ENCODE data around the gene PSAPL1.

PSAPL1 gene, protein sequence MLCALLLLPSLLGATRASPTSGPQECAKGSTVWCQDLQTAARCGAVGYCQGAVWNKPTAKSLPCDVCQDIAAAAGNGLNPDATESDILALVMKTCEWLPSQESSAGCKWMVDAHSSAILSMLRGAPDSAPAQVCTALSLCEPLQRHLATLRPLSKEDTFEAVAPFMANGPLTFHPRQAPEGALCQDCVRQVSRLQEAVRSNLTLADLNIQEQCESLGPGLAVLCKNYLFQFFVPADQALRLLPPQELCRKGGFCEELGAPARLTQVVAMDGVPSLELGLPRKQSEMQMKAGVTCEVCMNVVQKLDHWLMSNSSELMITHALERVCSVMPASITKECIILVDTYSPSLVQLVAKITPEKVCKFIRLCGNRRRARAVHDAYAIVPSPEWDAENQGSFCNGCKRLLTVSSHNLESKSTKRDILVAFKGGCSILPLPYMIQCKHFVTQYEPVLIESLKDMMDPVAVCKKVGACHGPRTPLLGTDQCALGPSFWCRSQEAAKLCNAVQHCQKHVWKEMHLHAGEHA

DNA sequence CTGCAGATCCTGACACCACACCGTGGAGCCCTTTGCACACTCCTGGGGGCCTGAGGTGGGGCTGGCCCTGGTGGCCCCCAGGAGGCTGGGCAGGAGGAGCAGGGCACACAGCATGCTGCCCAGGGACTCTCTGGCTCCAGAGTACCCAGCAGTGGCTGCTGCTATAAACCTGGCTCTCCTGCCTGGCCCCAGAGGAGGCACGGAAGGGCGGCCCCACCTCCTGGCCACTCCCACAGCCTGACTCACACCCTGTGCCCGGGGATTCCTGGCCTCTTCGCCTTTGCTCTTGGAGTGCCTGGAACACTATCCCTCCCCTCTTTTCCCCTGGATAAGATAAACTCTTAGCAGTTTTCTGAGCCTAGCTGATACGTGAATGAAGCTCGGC lies at the start of gene PSAPL1:
TSS of gene PSAPL1 (minus strand) at position 165 of the 385 bp plus-strand sequence. CDS start at position 114, 51 bp downstream.
- no peak for DNase-seq (ENCODE audit: low read depth in 1 of 2, low spot score in 1 of 2)

DNA sequence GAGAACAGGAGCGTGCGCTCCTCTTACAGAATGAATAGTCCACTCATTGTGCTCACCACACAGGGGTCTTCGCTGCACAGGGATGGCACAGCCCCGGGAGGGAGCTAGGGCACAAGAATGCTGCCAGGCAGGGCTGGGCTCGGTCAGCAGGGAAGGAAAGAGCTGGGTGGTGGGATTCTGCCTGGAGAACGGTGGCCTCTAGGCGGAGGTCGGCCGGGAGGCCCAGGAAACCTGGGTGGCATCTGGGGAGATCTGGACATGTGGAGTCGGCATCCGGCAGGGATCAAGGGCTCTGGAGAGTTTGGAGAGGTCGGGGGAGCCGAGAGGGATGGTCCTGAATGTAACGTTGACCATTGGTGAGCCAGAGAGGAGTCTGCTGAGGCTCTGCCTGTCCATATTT lies 46.5 kb upstream of the PSAPL1 start:
- no peak for DNase-seq (ENCODE audit: low read depth in 1 of 2, low spot score in 1 of 2)

DNA sequence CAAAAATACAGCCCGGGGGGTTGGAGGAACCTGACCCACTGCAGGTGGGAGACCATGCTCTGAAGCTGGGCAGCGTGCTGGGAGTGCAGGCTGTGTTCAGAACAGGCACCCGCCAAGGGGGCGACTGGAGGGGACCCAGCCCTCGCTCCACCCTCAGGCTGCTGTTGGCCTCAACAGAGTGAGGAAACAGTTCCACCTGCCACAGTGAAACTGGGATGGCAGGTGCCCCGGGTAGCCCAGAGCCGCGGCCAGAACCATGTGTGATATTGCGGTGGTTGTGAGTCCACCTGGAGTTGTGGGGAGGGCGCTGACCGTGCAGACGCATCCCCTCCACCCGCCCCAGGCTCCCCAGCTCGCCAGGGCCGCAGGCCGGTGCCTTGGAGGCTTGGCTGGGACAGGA lies 45.7 kb upstream of the PSAPL1 start:
- no peak for DNase-seq (ENCODE audit: low read depth in 1 of 2, low spot score in 1 of 2)

- no peak for DNase-seq (ENCODE audit: low read depth in 1 of 2, low spot score in 1 of 2)
Measured at GRCh38 chr4:7478665-7479064, 43.9 kb upstream of the PSAPL1 start.

DNA sequence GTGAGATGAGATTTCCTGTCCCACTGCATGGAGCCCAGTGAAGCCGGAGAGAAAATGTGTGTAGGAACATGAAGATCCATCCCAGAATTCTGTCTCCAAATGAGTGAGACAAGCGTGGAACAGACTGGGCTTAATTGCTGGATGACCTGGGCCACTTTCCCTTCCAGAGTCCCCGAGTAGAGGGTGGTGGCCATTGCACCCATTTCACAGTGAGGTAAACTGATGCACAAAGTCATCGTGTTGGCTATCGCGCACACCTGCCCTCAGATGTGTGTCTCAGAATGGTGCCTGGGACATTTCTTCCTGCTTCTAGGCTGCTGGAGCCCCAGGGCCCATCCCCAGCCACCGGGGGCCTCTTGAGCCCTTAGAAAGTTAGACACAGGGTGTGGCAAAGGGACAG lies 43.0 kb upstream of the PSAPL1 start:
- no peak for DNase-seq (ENCODE audit: low read depth in 1 of 2, low spot score in 1 of 2)

DNA sequence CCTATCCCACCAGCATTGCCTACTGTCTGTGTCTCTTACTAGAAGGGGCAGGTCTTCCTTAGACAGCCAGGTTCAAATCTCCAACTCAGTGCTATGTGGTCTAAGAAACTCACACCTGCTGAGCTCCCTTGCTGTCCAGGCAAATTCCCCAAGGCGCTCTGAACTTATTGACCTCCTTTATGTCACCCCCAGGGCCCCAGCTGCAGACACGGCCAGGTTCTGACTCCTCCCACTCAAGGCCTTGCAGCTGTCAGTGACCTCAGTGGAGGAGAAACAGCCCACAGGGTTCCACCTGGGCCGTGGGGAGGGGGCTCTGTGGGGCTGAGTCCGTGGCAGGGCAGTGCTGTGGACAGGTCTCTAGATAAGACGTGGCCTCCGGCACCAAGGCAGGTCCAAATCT lies 42.1 kb upstream of the PSAPL1 start:
- no peak for DNase-seq (ENCODE audit: low read depth in 1 of 2, low spot score in 1 of 2)

GRCh38 chr4:7475207-7475606 lies 40.5 kb upstream of the PSAPL1 start:
- DNase-seq (ENCODE audit: low read depth in 1 of 2, low spot score in 1 of 2), result no peak

- DNase-seq (ENCODE audit: low read depth in 1 of 2, low spot score in 1 of 2), result no peak
Measured at GRCh38 chr4:7474320-7474719, 39.6 kb upstream of the PSAPL1 start.

GRCh38 chr4:7473081-7473480 lies 38.4 kb upstream of the PSAPL1 start:
- DNase-seq (ENCODE audit: low read depth in 1 of 2, low spot score in 1 of 2), result no peak

DNA sequence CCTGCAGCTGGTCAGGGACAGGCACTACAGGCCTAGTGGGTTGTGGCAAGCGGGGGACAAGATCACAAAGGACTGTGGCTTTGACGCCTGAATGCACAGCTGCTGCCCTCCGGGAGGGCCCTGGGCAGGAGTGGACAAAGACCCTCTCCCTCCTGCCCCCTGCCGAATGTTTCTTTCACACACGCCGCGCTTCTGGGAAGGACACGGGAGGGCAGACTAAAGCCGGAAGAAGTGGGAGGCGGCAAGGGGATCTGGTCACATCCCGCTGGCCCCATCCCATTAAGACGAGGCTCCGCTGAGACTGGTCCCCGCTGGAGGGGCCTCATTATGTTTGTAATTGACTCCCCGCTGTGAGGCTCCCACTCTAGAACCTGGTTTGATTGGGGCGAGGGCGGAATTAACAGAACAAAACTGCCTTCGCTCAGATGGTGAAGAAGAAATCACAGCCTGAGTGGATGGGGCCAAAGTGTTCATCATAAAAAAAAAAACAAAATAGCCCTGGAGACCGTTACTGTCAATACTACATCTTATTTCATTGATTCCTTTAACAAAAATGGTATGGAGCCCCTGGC lies 37.8 kb upstream of the PSAPL1 start:
- no peak for DNase-seq (ENCODE audit: low read depth in 1 of 2, low spot score in 1 of 2)

- no peak for DNase-seq (ENCODE audit: low read depth in 1 of 2, low spot score in 1 of 2)
Measured at GRCh38 chr4:7470522-7471128, 35.9 kb upstream of the PSAPL1 start.

DNA sequence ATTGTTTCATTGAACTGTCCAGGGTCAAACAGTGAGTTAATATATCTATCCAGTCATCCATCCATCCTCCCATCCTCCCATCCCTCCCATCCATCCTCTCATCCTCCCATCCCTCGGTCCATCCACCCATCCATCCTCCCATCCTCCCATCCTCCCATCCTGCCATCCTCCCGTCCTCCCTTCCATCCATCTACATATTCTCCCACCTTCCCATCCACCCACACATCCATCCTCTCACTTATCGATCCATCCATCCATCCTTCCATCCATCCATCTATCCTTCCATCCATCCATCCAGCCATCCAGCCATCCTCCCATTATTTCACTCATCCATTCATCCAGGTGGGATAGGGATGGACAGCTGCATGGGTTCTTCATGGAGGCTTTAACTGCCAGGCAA lies 35.4 kb upstream of the PSAPL1 start:
- DNase-seq (ENCODE audit: low read depth in 1 of 2, low spot score in 1 of 2), result no peak

GRCh38 chr4:7469023-7469422 lies 34.3 kb upstream of the PSAPL1 start:
- no peak for DNase-seq (ENCODE audit: low read depth in 1 of 2, low spot score in 1 of 2)

DNA sequence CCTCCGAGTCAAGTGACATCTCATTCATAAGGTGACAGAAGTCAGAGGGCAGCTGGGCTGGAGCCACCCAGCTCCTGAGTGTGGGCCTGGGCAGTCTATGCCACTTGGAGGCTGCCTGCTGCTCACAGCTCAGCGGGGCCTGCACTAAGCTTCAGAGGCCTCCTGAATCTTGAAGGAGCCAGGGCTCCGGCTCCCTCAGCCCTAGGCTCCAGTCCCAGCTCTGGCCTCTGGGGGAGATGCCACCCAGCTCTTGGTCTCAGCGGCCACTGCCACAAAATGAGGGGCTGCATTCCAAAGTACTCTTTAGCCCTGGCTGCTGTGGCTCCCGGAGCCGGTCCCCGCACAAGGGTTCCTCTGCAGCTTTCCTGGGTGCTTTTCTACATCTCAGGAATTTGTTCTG lies 32.7 kb upstream of the PSAPL1 start:
- DNase-seq (ENCODE audit: low read depth in 1 of 2, low spot score in 1 of 2), result no peak

GRCh38 chr4:7466904-7467303 lies 32.2 kb upstream of the PSAPL1 start:
- DNase-seq (ENCODE audit: low read depth in 1 of 2, low spot score in 1 of 2), result no peak

GRCh38 chr4:7466215-7466614 lies 31.5 kb upstream of the PSAPL1 start:
- DNase-seq (ENCODE audit: low read depth in 1 of 2, low spot score in 1 of 2), result no peak

DNA sequence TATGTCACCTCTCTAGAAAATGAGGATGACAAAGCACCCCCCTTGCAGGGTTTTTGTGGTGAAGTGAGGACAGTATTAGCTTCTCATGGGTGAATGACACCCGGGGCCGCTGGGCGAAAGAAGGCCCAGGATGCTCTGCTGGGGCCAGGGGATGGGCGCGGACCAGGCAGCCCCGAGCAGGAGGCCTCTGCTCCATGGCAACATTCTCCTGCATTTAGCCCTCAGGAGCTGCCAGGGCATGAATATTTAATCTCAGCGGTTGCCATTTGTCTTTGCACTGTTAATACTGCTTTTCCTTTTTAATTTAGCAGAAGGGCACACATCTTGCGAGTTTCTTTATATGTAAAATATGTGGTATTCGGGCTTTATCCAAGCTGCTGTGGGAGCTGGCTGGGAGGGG lies 30.3 kb upstream of the PSAPL1 start:
- DNase-seq (ENCODE audit: low read depth in 1 of 2, low spot score in 1 of 2), result no peak

DNA sequence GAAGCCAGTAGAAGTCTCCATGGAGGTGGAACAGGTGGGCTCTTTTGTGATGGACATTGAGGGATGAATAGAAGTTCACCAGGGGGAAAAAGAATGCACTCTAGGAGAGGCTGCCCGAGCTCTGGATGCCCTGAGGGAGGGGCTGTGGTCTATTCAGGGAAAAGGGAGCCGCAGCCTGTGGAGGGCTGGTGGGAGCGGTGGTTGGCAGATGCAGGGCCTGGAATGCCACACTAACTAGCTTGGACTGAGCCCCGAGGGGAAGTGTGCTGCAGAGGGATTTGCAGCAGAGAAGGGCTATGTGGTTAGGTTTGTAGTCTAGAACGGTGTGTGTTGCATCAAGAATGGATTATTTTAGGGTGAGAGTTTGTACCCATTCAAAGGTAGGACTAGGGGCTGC lies 29.5 kb upstream of the PSAPL1 start:
- no peak for DNase-seq (ENCODE audit: low read depth in 1 of 2, low spot score in 1 of 2)

DNA sequence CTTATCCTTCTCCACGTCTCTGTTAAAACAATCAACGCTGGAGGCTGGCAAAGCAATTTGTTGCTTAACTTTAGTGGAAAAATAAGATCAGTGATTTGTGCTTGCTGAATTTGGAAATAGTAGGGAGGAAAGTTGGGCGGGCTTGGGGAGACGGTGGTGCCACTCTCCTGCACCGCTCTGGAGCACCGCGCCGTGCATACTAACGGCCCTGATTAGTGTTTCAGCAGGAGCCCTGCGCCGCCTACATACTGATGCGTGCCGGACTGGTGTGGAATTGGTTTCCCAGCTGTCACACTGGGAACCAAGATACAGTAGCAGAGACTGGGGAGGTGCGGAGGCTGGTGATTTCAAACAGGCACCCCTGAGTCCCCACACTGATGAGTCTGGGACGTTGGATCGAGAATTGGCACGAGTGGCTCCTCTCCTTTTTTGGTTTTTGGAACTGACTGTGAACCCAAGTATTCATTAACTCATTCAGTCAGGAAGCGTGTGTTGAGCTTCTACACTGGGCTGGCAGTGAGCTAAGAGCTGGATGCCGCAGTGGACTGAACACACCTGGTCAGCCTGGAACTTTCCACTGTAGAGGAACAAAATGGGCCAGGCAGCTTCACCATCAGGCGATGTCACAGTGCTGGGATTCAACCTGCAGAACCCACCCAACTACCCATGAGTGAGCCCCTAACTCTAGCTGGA lies 29.0 kb upstream of the PSAPL1 start:
- DNase-seq (ENCODE audit: low read depth in 1 of 2, low spot score in 1 of 2), result no peak

GRCh38 chr4:7462509-7462971 lies 27.8 kb upstream of the PSAPL1 start:
- no peak for DNase-seq (ENCODE audit: low read depth in 1 of 2, low spot score in 1 of 2)

GRCh38 chr4:7461230-7461629 lies 26.5 kb upstream of the PSAPL1 start:
- no peak for DNase-seq (ENCODE audit: low read depth in 1 of 2, low spot score in 1 of 2)

DNA sequence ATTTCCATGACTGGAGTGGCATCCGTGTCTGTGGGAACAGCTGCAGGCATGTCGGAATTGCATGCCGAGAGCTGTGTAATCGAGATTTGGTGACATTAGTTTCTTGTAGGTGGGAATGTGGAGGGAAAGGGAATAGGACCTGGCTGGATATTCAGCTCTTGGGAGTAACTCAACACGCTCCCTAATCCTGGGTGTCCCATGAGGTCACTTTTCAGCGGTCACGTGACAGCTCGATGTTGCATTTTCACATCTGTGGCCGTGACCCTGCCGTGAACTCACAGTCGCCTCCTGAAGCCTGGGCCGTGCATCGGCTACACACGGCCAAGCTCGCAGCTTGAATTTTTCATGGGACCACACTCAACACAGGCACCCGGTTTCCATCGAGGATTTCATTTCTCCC lies 25.8 kb upstream of the PSAPL1 start:
- DNase-seq (ENCODE audit: low read depth in 1 of 2, low spot score in 1 of 2), result no peak
